Pancreas (tissue), 10 donors: Measurements from ENCODE around the gene SLC19A1. TPM values are rescaled to one million over a fixed set of nuclear protein-coding genes. Genes with fewer than 3 reads are reported as not detected.

ENCODE experiments used
- ATAC-seq, 4 donors: fragments of 200-7000 bp; cut with Tn5 transposase; one replicate each; pipeline versions ENCODE4 v1.8.0 to v1.9.1; 2020; ENCODE audit warnings: mild to moderate bottlenecking in 4 of 4, moderate library complexity in 4 of 4
- DNase-seq, 6 donors: peaks; one replicate each; pipeline ENCODE4 v3.0.0-alpha.2; 2020
- FAIRE-seq: peaks from 2 replicates; lab custom pipeline; 2012; peaks lifted over from hg19 to GRCh38; lab: Jason Lieb, UNC
- H3K27ac ChIP-seq, 4 donors: fragments of 200-600 bp; sonication (generic); 1 replicate in 3 of 4; 2 replicates in 1 of 4; pipeline versions ENCODE4 v1.5.0 to v1.8.0; 2020
- H3K27me3 ChIP-seq, 4 donors: fragments of 200-600 bp; one replicate each; pipeline ENCODE4 v1.8.0; 2021
- H3K36me3 ChIP-seq, 3 donors: fragments of 200-600 bp; sonication (generic) in 1 of 3; one replicate each; pipeline versions ENCODE4 v1.5.0 to v1.8.0; 2020 to 2021
- H3K4me1 ChIP-seq, 3 donors: fragments of 200-600 bp; one replicate each; pipeline ENCODE4 v1.8.0; 2021
- H3K4me3 ChIP-seq, 4 donors: fragments of 200-600 bp; sonication (generic) in 2 of 4; one replicate each; pipeline versions ENCODE4 v1.5.0 to v1.8.0; 2020 to 2021
- H3K9me3 ChIP-seq, 4 donors: fragments of 200-600 bp; one replicate each; pipeline ENCODE4 v1.8.0; 2021
- CTCF ChIP-seq, 4 donors: fragments of 200-600 bp; sonication (generic) in 3 of 4; IDR thresholded peaks; one replicate each; pipeline versions ENCODE4 v1.5.0 to v1.8.0; 2021; ENCODE audit warnings: antibody characterized with exemption in 4 of 4
- WGBS, 2 donors: extraction: QIAGEN DNeasy Blood & Tissue Kit; methylation state at CpG; one replicate each; pipeline ENCODE4 v1.1.7; 2013; 5-methylcytosine and 5-hydroxymethylcytosine counted together
- intact Hi-C, 3 donors: fragments of 100-400 bp; cut with DNase I; formaldehyde crosslinking; loops; one replicate each; pipeline versions ENCODE4 v1.11.1 to v1.14.2; 2022
- polyA plus RNA-seq, 2 donors: library from polyadenylated mRNA; stranded (reverse); fragments of 200-250 nt; gene quantifications; one replicate each; pipeline ENCODE4 v1.2.3, GENCODE V29; 2013
- total RNA-seq, 6 donors: library from RNA; stranded (reverse); fragmentation: NEBNext Ultra II Directional in 4 of 6; extraction: Animal tissue kit (Norgen Biotek cat#: 25700) in 4 of 6; gene quantifications; one replicate each; pipeline versions ENCODE4 v1.2.1 to v1.2.4, GENCODE V29; 2021 to 2023
- donor health status: healthy with polysubstance abuse.
- donor health status: DM: no; HTN: no; CAD: no; lungs with moderate emphysema.
- donor health status: DM: no; HTN: no; CAD: no.
- donor health status: control.
- donor health status: control.
- donor health status: Bipolar disorder and iron deficiency.
- donor health status: DM: yes; HTN: yes; CAD: no.
- donor health status: DM: no; HTN: no; CAD: no.
- donor health status: DM: no; HTN: no; CAD: no.
- donor health status: DM: yes; HTN: yes; CAD: no.

The SLC19A1 gene
- total and polyA plus RNA-seq, 8 donors: 4.4 to 11.2 (median 5.4) TPM

GRCh38 chr21:45545236-45545570, 3.0 kb upstream of the SLC19A1 start:
- Histone ChIP-seq H3K4me1 (no peaks in the 10 kb centered on the region), H3K27ac (no peak overlapping the region), H3K4me3 (no peak overlapping the region), H3K36me3 (no peaks in the 10 kb centered on the region), H3K27me3 (no peaks in the 10 kb centered on the region), H3K9me3 (no peaks in the 10 kb centered on the region)
- no peak for TF ChIP-seq CTCF (IDR thresholded peaks at IDR 0.05)
- ATAC-seq: no peak
- 89 to 90% methylated on average over 6 of the region's 6 CpGs for WGBS, 2 donors
- intact Hi-C loops: no loop called here
- no peak for FAIRE-seq
- DNase-seq: peak in 2 of 6 donors; percentile 19 to 21

GRCh38 chr21:45544449-45545235, 2.4 kb upstream of the SLC19A1 start:
- FAIRE-seq (no peak), DNase-seq (peak in 4 of 6 donors; percentile 6 to 46 (median 28)), ATAC-seq (no peak)
- Histone ChIP-seq H3K9me3 (no peaks in the 10 kb centered on the region), H3K4me1 (no peaks in the 10 kb centered on the region), H3K27me3 (no peaks in the 10 kb centered on the region), H3K4me3 (no peak overlapping the region), H3K27ac (no peak overlapping the region), H3K36me3 (no peaks in the 10 kb centered on the region)
- no peak for TF ChIP-seq CTCF (IDR thresholded peaks at IDR 0.05)
- intact Hi-C loops: no loop called here
- 88 to 92% methylated on average over 18 of the region's 18 CpGs for WGBS, 2 donors

- TF ChIP-seq CTCF (IDR thresholded peaks at IDR 0.05): no peak
- ATAC-seq (no peak), DNase-seq (peak in 4 of 6 donors; percentile 13 to 72 (median 42)), FAIRE-seq (no peak)
- Histone ChIP-seq H3K27me3 (no peaks in the 10 kb centered on the region), H3K36me3 (no peaks in the 10 kb centered on the region), H3K9me3 (no peaks in the 10 kb centered on the region), H3K4me1 (no peaks in the 10 kb centered on the region), H3K27ac (no peak overlapping the region), H3K4me3 (no peak overlapping the region)
- 88 to 92% methylated on average over 21 to 23 of the region's 23 CpGs for WGBS, 2 donors
- intact Hi-C loops: no loop called here
These were observed 1.6 kb upstream of the SLC19A1 start for GRCh38 chr21:45543710-45544448.

- H3K9me3 ChIP-seq: no peaks in the 10 kb centered on the region
- no peaks in the 10 kb centered on the region for H3K4me1 ChIP-seq
- TF ChIP-seq CTCF (IDR thresholded peaks at IDR 0.05): no peak
- 89 to 93% methylated on average over 11 of the region's 11 CpGs for WGBS, 2 donors
- no peak for ATAC-seq
- DNase-seq: peak in 4 of 6 donors; percentile 18 to 71 (median 40)
- H3K4me3 ChIP-seq: no peak overlapping the region
- no peaks in the 10 kb centered on the region for H3K36me3 ChIP-seq
- no peaks in the 10 kb centered on the region for H3K27me3 ChIP-seq
- intact Hi-C loops: no loop called here
- no peak overlapping the region for H3K27ac ChIP-seq
- FAIRE-seq: no peak
These were observed 1.1 kb upstream of the SLC19A1 start for GRCh38 chr21:45543371-45543709.
